T-cell (primary cell): ENCODE measurements around the gene MIEF2. TPM values are rescaled to one million over a fixed set of nuclear protein-coding genes. Genes with fewer than 3 reads are reported as not detected.

Source experiments
- ATAC-seq, 4 experiments: fragments of 200-7000 bp in 3 of 4; fragments of 150-1000 bp in 1 of 4; cut with Tn5 transposase; replicated peaks in 1 of 4; 1 replicate in 3 of 4; 2 replicates in 1 of 4; pipeline ENCODE4 v1.10.0; 2021; ENCODE audit warnings: moderate library complexity in 3 of 4, mild to moderate bottlenecking in 2 of 4, moderate number of reproducible peaks in 1 of 4
- CTCF ChIA-PET, 2 donors: fragments of 300-600 bp; sonication (Branson Sonifier 250); formaldehyde crosslinking; loops; one replicate each; lab custom pipeline; 2022; ENCODE audit warnings: antibody characterized with exemption in 2 of 2; lab: Charles Lee
- POLR2A ChIA-PET, 2 donors: fragments of 300-600 bp; sonication (Branson Sonifier 250); formaldehyde crosslinking; loops; one replicate each; lab custom pipeline; 2022; ENCODE audit warnings: antibody characterized with exemption in 2 of 2; lab: Charles Lee
- DNase-seq, 35 experiments: peaks; one replicate each; pipeline versions ENCODE4 v3.0.0 to v3.0.0-alpha.2; 2013 to 2023
- H3K27ac ChIP-seq: one replicate; pipeline ENCODE4 v1.5.1; 2013; ENCODE audit warnings: low read length
- H3K27me3 ChIP-seq, 2 experiments: replicated peaks in 1 of 2; 1 replicate in 1 of 2; 2 replicates in 1 of 2; pipeline versions ENCODE4 v1.6.1 to v1.7.0; 2013; ENCODE audit warnings: low read length in 1 of 2, mixed read lengths in 1 of 2; ENCODE audit not compliant: control insufficient read depth in 2 of 2, insufficient read depth in 2 of 2; ENCODE audit errors: extremely low read depth in 1 of 2
- H3K36me3 ChIP-seq, 2 donors: 1 replicate in 1 of 2; 2 replicates in 1 of 2; pipeline versions ENCODE4 v1.6.1 to v1.7.0; 2013; ENCODE audit warnings: low read length in 1 of 2; ENCODE audit not compliant: control insufficient read depth in 2 of 2, insufficient read depth in 1 of 2; ENCODE audit errors: extremely low read depth in 1 of 2
- H3K4me1 ChIP-seq, 2 experiments: 1 replicate in 1 of 2; 2 replicates in 1 of 2; pipeline versions ENCODE4 v1.6.1 to v1.7.0; 2013; ENCODE audit warnings: low read length in 2 of 2, mixed read lengths in 1 of 2; ENCODE audit not compliant: insufficient read depth in 2 of 2, control insufficient read depth in 1 of 2; ENCODE audit errors: extremely low read depth in 1 of 2
- H3K4me3 ChIP-seq, 2 donors: 1 replicate in 1 of 2; 2 replicates in 1 of 2; pipeline versions ENCODE4 v1.5.1 to v1.7.0; 2013; ENCODE audit warnings: mild to moderate bottlenecking in 2 of 2, low read length in 1 of 2, moderate library complexity in 1 of 2; ENCODE audit not compliant: control insufficient read depth in 1 of 2; ENCODE audit errors: extremely low read depth in 1 of 2
- H3K9me3 ChIP-seq: 2 replicates; pipeline ENCODE4 v1.7.0; 2013
- H3K27ac Mint-ChIP-seq, 2 donors: one replicate each; pipeline ENCODE4 v1.8.0; 2020 to 2021; ENCODE audit warnings: mild to moderate bottlenecking in 2 of 2, mixed read lengths in 2 of 2
- H3K27me3 Mint-ChIP-seq, 2 donors: one replicate each; pipeline ENCODE4 v1.8.0; 2021 to 2022; ENCODE audit warnings: mixed read lengths in 2 of 2
- H3K36me3 Mint-ChIP-seq: one replicate; pipeline ENCODE4 v1.8.0; 2021; ENCODE audit warnings: mixed read lengths
- H3K4me1 Mint-ChIP-seq, 3 donors: one replicate each; pipeline ENCODE4 v1.8.0; 2020 to 2022; ENCODE audit warnings: mixed read lengths in 3 of 3, mild to moderate bottlenecking in 1 of 3
- H3K4me3 Mint-ChIP-seq, 3 donors: one replicate each; pipeline ENCODE4 v1.8.0; 2020 to 2022; ENCODE audit warnings: mild to moderate bottlenecking in 3 of 3, mixed read lengths in 3 of 3, moderate library complexity in 3 of 3
- H3K9me3 Mint-ChIP-seq, 3 donors: one replicate each; pipeline ENCODE4 v1.8.0; 2020 to 2022; ENCODE audit warnings: mixed read lengths in 3 of 3
- WGBS: methylation state at CpG from one replicate; pipeline ENCODE4 v1.1.5; 2013; ENCODE audit warnings: missing lambda C conversion rate; ENCODE audit not compliant: insufficient coverage; 5-methylcytosine and 5-hydroxymethylcytosine counted together
- total RNA-seq, 35 experiments: library from RNA in 6 of 35; stranded (reverse) in 6 of 35; fragments of 120-200 nt in 1 of 35; gene quantifications; one replicate each; pipeline versions ENCODE4 v1.2.1 to v1.2.4 and lab custom pipeline; 2013 to 2026

MIEF2 gene
- total RNA-seq, 5 donors from 2014 or later (not counting 1 experiment from before 2014, with no cell fraction given): 10.0 to 19.7 (median 17.6) TPM

DNA sequence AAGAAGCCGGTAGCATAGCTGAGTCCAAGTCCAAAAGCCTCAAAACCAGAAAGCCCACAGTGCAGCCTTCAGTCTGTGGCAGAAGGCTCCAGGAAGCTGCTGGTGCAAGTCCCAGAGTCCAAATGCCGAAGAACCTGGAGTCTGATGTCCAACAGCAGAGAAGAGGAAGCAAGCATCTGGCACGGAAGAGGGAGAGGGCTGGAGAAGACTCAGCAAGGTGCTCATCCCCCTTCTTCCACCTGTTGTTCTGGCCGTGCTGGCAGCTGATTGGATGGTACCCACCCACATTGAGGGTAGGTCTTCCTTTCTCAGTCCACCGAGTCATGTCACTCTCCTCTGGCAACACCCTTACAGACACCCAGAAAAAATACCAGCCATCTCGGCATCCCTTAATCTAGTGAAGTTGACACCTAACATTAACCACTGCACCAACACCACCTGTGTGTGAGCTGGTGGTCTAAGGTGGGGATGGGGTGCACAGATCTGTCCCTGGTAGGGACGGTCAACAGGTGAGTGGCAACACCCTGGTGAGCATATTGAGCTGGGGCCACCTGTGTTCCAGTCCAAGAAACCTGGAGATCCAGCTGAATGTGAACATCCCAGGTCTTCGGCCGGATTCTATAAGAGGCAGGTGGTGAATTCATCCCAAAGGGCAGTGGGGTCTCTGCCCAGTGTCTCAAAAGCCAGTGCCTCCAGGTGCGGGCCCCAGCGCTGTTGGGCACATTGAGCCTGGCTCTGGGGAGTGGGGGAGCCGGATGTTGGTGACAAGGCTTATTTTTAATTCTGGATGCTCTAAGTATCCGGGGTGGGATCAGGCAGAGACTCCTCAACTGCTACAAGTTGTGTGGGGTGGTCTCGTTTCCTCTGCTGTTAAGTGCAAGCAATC is 9.8 kb downstream of the MIEF2 start:
- Mint-ChIP-seq H3K27me3 (no peaks in the 10 kb centered on the region), H3K27ac (no peak overlapping the region), H3K4me1 (peaks cover 0 to 4% (median 1%) of the 10 kb centered on the region in 3 donors), H3K4me3 (no peak overlapping the region), H3K9me3 (no peaks in the 10 kb centered on the region), H3K36me3 (peaks cover 6% of the 10 kb centered on the region)
- H3K4me3 ChIP-seq: no peak overlapping the region
- no peak for DNase-seq
- no peaks in the 10 kb centered on the region for H3K27me3 ChIP-seq
- H3K9me3 ChIP-seq: no peaks in the 10 kb centered on the region
- H3K27ac ChIP-seq: no peak overlapping the region
- peaks cover 11 to 12% of the 10 kb centered on the region in 2 donors for H3K36me3 ChIP-seq
- H3K4me1 ChIP-seq: peaks cover 0 to 13% of the 10 kb centered on the region in 2 experiments
- ATAC-seq: no peak
- POLR2A ChIA-PET: interaction anchor here in 1 of 2 donors (1.1 kb wide), 1 partner anchor 11 kb away, joined by 3 read pairs; no protein-coding TSS in a partner anchor
- WGBS: 91% methylated on average over 9 of the region's 14 CpGs
- CTCF ChIA-PET: no interaction called here

GRCh38 chr17:18277076-18277475 is 16.6 kb downstream of the MIEF2 start:
- H3K36me3 Mint-ChIP-seq: peaks cover 15% of the 10 kb centered on the region
- Histone ChIP-seq H3K27me3 (no peaks in the 10 kb centered on the region), H3K36me3 (peaks cover 14 to 60% of the 10 kb centered on the region in 2 donors), H3K4me3 (no peak overlapping the region), H3K27ac (no peak overlapping the region), H3K4me1 (no peaks in the 10 kb centered on the region), H3K9me3 (no peaks in the 10 kb centered on the region)
- ChIA-PET CTCF (interaction anchor here in 1 of 2 donors (0.6 kb wide), 1 partner anchor 203 kb away, joined by 7 read pairs; no protein-coding TSS in a partner anchor), POLR2A (no interaction called here)
- H3K27me3 Mint-ChIP-seq: no peaks in the 10 kb centered on the region
- DNase-seq (no peak), ATAC-seq (no peak)
- no CpG with 5 or more reads among the region's 1 CpG for WGBS
- no peaks in the 10 kb centered on the region for H3K4me1 Mint-ChIP-seq
- H3K27ac Mint-ChIP-seq: no peak overlapping the region
- no peak overlapping the region for H3K4me3 Mint-ChIP-seq
- no peaks in the 10 kb centered on the region for H3K9me3 Mint-ChIP-seq

- Histone ChIP-seq H3K4me1 (no peaks in the 10 kb centered on the region), H3K9me3 (no peaks in the 10 kb centered on the region), H3K36me3 (peaks cover 19 to 65% of the 10 kb centered on the region in 2 donors), H3K4me3 (no peak overlapping the region), H3K27me3 (no peaks in the 10 kb centered on the region), H3K27ac (no peak overlapping the region)
- DNase-seq (no peak), ATAC-seq (no peak)
- WGBS: no CpG with 5 or more reads among the region's 3 CpGs
- Mint-ChIP-seq H3K27me3 (no peaks in the 10 kb centered on the region), H3K4me3 (no peak overlapping the region), H3K27ac (no peak overlapping the region), H3K9me3 (no peaks in the 10 kb centered on the region), H3K4me1 (no peaks in the 10 kb centered on the region), H3K36me3 (peaks cover 24% of the 10 kb centered on the region)
- POLR2A ChIA-PET: interaction anchor here in 1 of 2 donors (0.6 kb wide), 1 partner anchor 646 kb away, joined by 4 read pairs; no protein-coding TSS in a partner anchor
- CTCF ChIA-PET: no interaction called here
These were observed 18.4 kb downstream of the MIEF2 start for GRCh38 chr17:18278867-18279266.

DNA sequence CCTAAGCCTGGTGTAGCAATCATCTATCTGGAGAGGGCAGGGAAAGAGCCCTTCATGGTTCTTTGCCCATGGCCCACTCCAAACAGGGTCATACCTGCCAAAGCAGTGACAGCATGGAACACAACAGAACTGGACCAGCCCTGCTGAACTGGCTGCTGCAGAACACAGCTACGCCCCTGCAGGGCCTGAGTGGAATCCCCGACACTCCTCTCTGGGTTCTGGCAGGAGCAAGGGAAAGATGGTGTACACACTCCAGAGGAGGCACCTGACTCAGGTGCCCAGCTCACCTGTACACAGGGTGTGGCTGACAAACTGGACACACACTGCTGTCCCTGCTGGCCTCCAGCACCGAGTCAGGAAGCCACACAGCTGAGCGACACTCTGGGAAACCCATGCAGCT is 19.8 kb downstream of the MIEF2 start:
- Mint-ChIP-seq H3K4me3 (no peak overlapping the region), H3K27ac (no peak overlapping the region), H3K36me3 (peaks cover 31% of the 10 kb centered on the region), H3K9me3 (no peaks in the 10 kb centered on the region), H3K4me1 (no peaks in the 10 kb centered on the region), H3K27me3 (no peaks in the 10 kb centered on the region)
- Histone ChIP-seq H3K4me1 (no peaks in the 10 kb centered on the region), H3K36me3 (peaks cover 12 to 68% of the 10 kb centered on the region in 2 donors), H3K27ac (no peak overlapping the region), H3K9me3 (no peaks in the 10 kb centered on the region), H3K4me3 (no peak overlapping the region), H3K27me3 (no peaks in the 10 kb centered on the region)
- POLR2A ChIA-PET: no interaction called here
- CTCF ChIA-PET: no interaction called here
- DNase-seq (no peak), ATAC-seq (no peak)
- 100% methylated on average over 4 of the region's 4 CpGs for WGBS

DNA sequence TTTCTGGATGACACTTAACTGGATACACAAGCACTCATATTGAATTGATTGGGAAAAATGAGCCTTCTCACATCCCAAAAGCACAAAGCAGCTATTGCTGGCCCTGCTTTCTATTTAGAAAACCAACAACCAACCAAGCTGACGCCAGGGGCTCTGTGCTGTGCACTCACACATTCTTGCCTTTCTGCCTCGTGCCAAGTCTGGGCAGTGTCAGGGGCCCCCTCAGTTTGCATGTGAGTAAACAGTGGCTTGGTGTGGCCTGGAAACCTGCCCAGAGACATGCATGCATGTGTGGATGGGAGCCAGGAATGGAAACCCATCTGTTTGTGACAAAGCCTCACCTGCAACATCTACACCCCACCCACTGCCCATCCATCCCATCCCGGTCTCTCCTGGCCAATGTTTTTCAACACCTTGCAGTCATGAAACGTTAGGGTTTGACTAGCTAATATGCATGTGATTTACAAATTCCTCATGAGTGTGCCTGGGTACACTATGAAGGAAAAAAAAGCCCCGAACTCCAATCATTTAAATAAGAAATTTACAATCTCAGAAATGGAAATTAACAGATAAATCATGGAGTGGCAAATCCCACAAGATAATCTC is 20.4 kb downstream of the MIEF2 start:
- no peak overlapping the region for H3K27ac ChIP-seq
- no peaks in the 10 kb centered on the region for H3K4me1 Mint-ChIP-seq
- no peaks in the 10 kb centered on the region for H3K9me3 ChIP-seq
- H3K27ac Mint-ChIP-seq: no peak overlapping the region
- H3K9me3 Mint-ChIP-seq: no peaks in the 10 kb centered on the region
- H3K36me3 ChIP-seq: peaks cover 11 to 72% of the 10 kb centered on the region in 2 donors
- POLR2A ChIA-PET: no interaction called here
- no peak for DNase-seq
- ATAC-seq: no peak
- CTCF ChIA-PET: no interaction called here
- no peaks in the 10 kb centered on the region for H3K27me3 ChIP-seq
- peaks cover 37% of the 10 kb centered on the region for H3K36me3 Mint-ChIP-seq
- WGBS: no CpG with 5 or more reads among the region's 5 CpGs
- H3K4me1 ChIP-seq: no peaks in the 10 kb centered on the region
- no peaks in the 10 kb centered on the region for H3K27me3 Mint-ChIP-seq
- no peak overlapping the region for H3K4me3 Mint-ChIP-seq
- no peak overlapping the region for H3K4me3 ChIP-seq

DNA sequence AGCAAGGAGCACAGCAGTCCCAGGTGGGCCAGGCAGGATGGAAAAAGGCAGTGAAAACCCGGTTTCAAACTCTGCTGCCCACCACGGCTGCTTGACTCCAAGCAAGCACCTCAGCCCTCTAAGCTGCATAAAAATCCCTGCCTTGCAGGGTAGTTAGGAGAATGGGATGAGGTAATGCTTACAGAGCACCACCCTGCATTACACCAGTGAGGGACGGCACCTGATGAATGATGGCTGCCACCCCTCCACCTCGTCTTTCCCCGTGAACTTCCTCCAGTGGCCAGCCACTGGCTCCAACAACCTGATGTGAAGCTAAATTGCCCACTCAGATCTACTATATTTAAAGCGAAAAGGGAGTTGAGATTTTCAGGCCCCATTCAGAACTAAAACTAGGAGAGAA is 21.3 kb downstream of the MIEF2 start:
- 90% methylated on average over 2 of the region's 6 CpGs for WGBS
- H3K4me1 ChIP-seq: no peaks in the 10 kb centered on the region
- H3K9me3 Mint-ChIP-seq: no peaks in the 10 kb centered on the region
- H3K9me3 ChIP-seq: no peaks in the 10 kb centered on the region
- ATAC-seq (no peak), DNase-seq (no peak)
- ChIA-PET CTCF (no interaction called here), POLR2A (no interaction called here)
- H3K36me3 ChIP-seq: peaks cover 9 to 69% of the 10 kb centered on the region in 2 donors
- H3K4me1 Mint-ChIP-seq: no peaks in the 10 kb centered on the region
- no peak overlapping the region for H3K4me3 ChIP-seq
- no peaks in the 10 kb centered on the region for H3K27me3 ChIP-seq
- H3K36me3 Mint-ChIP-seq: peaks cover 41% of the 10 kb centered on the region
- H3K4me3 Mint-ChIP-seq: no peak overlapping the region
- H3K27ac ChIP-seq: no peak overlapping the region
- H3K27ac Mint-ChIP-seq: no peak overlapping the region
- H3K27me3 Mint-ChIP-seq: no peaks in the 10 kb centered on the region
